GM10248 (cell line): Measurements from ENCODE around the gene CFAP68.

ENCODE experiments used
- CTCF ChIA-PET: fragments of 300-600 bp; sonication (Branson Sonifier 250); formaldehyde crosslinking; extraction: SDS; loops from one replicate; lab custom pipeline; 2021; ENCODE audit warnings: antibody characterized with exemption; lab: Yijun Ruan, JAX
- POLR2A ChIA-PET: fragments of 350-650 bp; sonication (Branson Sonifier 250); formaldehyde crosslinking; extraction: SDS; loops from one replicate; lab custom pipeline; 2020; ENCODE audit warnings: antibody characterized with exemption; lab: Yijun Ruan, JAX
- DNase-seq: peaks from one replicate; pipeline ENCODE4 v3.0.0; 2012; ENCODE audit errors: extremely low spot score
- TF ChIP-seq, protein P1 (sequence below): IDR thresholded peaks from 2 replicates; pipeline ENCODE4 v1.5.1; 2012; ENCODE audit warnings: mild to moderate bottlenecking, low read depth; ENCODE audit errors: extremely low read depth, missing control alignments, control extremely low read depth

Gene CFAP68

DNA sequence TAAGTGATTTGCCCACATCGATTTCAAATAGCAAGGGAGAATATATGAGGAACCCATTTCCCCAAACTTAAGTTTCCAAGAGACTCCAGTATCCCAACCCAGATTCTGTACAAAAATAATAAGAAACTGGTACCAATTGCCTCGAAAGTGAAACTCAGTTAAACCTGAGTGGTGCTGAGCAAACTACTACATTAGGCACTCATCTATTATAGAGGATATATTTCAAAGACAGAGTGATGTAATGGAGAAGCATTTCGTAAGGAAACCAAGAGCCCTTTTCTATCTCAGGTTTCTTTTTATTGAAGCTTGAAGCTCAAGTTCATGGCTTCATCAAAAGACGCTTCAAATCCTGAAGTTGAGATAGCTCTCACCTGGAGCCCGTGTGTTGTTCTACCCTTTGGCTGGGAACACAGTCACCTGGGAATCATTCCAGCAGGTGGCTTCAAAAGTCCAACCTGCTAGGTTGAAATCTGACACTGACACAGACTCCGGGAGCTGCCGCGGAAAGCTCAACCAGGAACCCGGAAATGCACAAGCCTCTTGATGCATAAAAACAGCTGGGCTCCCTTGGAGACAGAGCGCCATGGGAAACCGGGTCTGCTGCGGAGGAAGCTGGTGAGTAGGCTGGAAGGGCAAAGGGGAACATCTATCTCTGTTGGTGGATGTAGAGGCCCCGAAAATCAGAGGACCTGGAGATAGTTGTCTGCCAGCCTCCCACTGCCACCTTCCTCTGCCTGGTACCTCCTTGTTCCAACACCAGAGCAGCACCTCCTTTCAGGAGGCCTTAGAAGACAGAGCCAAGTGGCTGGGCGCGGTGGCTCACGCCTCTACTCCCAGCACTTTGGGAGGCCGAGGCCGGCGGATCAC is 39.3 kb downstream of the CFAP68 start, which contains the start of gene C11orf52:
TSS of gene C11orf52 (plus strand) at position 524 of the 867 bp plus-strand sequence. CDS start at position 584, 60 bp downstream.
- DNase-seq: no peak
- ChIA-PET POLR2A (no interaction called here), CTCF (interaction anchor here (0.9 to 2.1 kb wide), 4 partner anchors 8 to 16 kb away, joined by 3 to 8 read pairs (median 4); no protein-coding TSS in a partner anchor)
- TF ChIP-seq, protein P1, sequence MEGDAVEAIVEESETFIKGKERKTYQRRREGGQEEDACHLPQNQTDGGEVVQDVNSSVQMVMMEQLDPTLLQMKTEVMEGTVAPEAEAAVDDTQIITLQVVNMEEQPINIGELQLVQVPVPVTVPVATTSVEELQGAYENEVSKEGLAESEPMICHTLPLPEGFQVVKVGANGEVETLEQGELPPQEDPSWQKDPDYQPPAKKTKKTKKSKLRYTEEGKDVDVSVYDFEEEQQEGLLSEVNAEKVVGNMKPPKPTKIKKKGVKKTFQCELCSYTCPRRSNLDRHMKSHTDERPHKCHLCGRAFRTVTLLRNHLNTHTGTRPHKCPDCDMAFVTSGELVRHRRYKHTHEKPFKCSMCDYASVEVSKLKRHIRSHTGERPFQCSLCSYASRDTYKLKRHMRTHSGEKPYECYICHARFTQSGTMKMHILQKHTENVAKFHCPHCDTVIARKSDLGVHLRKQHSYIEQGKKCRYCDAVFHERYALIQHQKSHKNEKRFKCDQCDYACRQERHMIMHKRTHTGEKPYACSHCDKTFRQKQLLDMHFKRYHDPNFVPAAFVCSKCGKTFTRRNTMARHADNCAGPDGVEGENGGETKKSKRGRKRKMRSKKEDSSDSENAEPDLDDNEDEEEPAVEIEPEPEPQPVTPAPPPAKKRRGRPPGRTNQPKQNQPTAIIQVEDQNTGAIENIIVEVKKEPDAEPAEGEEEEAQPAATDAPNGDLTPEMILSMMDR: no peak

DNA sequence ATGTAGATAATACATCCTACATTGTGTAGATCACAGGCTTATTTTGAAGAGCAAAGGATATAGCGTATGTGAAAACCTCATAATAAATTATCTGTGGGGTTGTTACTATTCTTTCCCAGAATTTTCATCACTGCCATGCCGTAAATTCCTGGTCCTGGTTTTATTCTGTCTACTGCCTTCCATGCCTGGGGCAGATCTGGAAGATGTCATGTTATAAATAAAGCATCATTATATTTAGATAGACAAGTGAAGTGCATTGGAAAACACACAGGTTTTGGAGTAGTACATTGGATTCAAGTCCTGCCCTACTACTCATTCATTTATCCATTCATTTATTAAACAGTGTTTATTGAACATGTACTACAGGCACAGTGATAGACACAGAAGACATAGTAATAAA is 41.6 kb downstream of the CFAP68 start:
- CTCF ChIA-PET: interaction anchor here (0.8 to 1.0 kb wide), 3 partner anchors 9 to 61 kb away, joined by 3 read pairs; partner anchors contain the start of gene CRYAB
- no peak for DNase-seq
- TF ChIP-seq, protein P1: no peak
- POLR2A ChIA-PET: no interaction called here

DNA sequence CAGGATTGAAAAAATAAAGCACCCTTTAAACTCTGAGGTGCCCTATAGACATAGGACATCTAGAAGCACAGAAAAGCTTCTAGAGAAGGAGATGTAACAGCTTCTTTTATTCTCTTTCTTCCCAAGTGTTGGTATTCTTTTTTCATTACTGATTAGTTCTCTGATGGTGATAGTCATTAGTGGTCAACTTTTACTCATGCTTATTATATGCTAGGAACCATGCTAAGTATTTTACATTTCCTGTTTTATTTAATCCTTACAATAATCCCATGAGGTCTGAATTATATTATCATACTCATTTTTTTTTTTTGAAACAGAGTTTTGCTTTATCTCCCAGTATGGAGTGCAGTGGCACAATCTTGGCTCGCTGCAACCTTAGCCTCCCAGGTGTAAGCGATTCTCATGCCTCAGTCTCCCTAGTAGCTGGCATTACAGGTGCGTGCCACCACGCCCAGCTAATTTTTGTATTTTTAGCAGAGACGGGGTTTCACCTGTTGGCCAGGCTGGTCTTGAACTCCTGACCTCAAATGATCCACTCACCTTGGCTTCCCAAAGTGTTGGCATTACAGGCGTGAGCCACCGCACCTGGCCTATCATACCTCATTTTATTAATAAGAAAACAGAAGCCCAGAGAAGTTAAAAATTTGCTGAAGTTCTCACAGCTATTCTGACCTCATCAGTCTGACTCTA is 42.3 kb downstream of the CFAP68 start:
- TF ChIP-seq, protein P1: no peak
- POLR2A ChIA-PET: no interaction called here
- DNase-seq: no peak
- CTCF ChIA-PET: interaction anchor here (0.9 kb wide), 1 partner anchor 10 kb away, joined by 3 read pairs; no protein-coding TSS in a partner anchor

DNA sequence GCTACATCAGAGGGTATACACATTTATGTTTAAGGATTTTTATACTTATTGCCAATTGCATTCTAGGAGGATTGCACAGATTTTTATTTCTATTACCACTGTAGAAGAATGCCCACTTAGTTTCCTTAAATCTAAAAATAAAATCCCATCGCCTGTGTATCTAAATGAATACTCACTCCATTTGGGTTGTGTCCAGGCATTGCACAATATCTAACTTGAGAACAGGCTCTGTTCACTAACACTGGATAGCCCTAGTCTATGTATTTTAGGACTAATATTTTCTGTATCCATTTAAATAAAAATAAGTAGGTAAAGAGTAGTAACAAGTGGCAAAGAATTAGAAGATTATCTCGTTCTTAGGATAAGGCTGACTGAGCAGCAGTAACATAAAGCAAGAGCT is 43.5 kb downstream of the CFAP68 start:
- DNase-seq: no peak
- POLR2A ChIA-PET: no interaction called here
- TF ChIP-seq, protein P1: no peak
- CTCF ChIA-PET: interaction anchor here (1.5 kb wide), 1 partner anchor 9 kb away, joined by 5 read pairs; no protein-coding TSS in a partner anchor

DNA sequence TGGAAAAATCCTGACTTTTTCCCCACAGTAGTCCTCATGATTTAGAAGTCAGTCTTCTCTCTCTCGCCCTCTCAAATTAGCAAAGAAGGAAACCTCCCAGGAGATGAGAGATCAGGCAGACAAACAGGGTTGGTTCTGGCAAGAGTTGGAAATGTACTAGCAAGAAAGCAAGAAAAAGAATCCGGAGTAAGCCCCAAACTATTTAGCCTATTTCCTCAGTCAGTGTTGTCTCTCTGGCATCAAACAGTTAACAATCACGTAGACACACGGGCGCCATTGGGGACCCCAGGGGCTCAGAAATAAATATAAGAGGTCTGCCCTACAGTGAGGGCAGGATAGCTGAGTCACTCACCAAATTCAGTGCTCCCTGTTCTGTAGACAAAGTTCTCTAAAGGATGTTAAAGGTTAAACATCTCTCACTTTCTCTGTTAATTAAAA is 44.0 kb downstream of the CFAP68 start:
- no peak for DNase-seq
- CTCF ChIA-PET: interaction anchor here (1.5 kb wide), 1 partner anchor 8 kb away, joined by 5 read pairs; no protein-coding TSS in a partner anchor
- POLR2A ChIA-PET: no interaction called here
- TF ChIP-seq, protein P1: no peak

DNA sequence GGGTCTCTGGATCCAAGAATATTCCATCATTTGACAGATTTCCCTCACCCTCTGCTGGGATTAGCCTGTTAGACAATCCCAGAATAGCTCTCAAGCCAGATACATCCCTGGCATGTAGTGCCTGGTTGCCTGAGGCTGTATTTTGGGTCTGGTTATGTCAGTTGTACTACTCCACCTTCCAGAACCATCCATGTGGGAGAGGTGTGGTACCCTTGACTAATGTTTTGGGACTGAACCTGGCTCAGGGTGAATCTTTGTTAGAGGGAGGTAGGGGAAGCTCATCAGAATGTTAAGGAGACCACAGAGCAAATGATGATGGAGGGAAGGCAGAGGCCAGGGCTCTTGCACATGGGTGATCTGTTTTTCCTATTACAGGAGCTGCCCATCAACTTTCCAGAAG is 44.6 kb downstream of the CFAP68 start:
- TF ChIP-seq, protein P1: no peak
- ChIA-PET POLR2A (no interaction called here), CTCF (interaction anchor here (0.7 to 3.4 kb wide), 3 partner anchors 8 to 58 kb away, joined by 3 to 16 read pairs (median 5); no protein-coding TSS in a partner anchor)
- DNase-seq: no peak
